GM18907 (cell line): ENCODE results near the gene KDM4B.

Experiments used
- ATAC-seq: cut with Tn5 transposase; IDR thresholded peaks from one replicate; pipeline ENCODE4 v1.9.1; 2021; ENCODE audit warnings: mild to moderate bottlenecking, moderate library complexity; ENCODE audit not compliant: unreplicated experiment

The KDM4B gene

DNA sequence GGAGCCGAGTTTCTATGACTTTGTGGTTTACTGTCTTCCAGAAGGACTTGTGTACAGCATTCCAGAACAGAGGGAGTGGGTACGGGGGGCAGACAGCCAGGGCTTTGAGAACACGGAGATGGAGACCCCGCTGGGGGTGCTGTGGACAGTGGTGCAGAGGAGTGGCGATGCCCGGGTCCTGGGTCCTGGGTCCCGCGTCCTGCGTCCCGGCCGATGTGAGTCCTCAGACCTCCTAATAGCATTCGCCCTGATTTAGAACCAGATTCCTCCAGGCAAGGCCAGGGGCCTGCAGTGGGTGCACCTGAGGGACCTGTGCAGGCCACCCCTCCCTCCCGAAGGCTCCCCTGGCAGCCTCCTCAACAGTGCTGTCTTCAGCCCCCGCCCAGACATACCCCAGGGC is 97.9 kb downstream of the KDM4B start:
- ATAC-seq, result no peak

DNA sequence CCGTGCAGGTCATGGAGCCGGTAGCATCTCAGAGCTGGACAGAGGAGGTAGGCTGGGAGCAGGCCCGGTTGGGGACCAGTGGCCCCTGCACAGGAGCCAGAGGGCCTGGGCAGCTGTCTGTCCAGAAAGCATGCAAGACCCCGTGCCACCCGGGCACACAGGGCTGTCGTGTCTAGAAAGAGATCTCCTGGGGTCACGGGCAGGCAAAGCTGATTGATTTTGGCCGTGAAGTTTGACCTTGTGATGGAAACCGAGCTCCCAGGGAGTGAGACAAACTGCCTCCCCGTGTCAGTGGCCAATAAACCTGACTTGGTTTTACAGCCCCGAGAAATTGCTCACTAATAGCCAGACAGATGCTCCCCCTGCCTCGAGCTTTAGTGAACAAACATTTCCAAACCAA is 98.8 kb downstream of the KDM4B start:
- ATAC-seq, result no peak

- ATAC-seq, result no peak
These were observed 99.5 kb downstream of the KDM4B start for GRCh38 chr19:5068233-5069072.

DNA sequence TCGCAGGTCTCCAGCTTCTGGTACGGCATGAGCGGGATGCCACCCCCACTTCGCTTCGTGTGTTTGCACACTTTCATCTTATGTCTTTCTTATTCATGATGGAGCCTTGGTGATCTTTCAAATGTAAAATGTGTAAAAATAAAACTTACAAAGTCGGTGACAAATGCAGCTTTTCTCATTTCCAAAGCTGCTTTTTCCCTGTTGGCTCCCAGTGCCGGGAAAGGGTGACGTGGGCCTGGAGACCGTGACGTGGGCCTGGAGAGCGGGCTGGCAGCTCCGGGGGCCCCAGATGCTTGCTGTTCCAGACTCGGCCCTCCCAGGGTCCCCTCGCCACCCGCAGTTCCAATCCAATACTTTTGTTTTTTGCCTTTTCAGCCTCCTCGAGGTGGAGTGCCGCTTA is 101.4 kb downstream of the KDM4B start:
- no peak for ATAC-seq

- no peak for ATAC-seq
These were observed 102.0 kb downstream of the KDM4B start for GRCh38 chr19:5070930-5071329.

DNA sequence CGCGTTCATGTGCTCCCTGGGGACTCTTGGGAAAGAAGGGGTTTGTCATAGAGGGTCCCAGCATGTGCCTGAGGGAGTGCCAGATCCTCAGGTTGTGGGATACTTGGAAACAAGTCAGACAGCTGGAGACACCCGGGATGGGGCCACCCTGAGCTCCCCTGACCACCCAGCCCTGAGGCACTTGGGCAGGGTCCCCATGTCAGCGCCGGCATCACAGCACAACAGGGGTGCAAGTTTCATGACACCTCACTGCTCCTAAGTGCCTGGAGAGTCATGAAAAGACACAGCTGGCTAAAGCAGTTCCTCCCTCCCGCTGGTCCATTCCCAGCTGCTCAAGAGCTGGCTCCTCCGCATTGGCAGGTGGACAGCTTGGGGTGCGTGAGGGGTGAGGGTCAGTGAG is 102.7 kb downstream of the KDM4B start:
- ATAC-seq, result no peak

DNA sequence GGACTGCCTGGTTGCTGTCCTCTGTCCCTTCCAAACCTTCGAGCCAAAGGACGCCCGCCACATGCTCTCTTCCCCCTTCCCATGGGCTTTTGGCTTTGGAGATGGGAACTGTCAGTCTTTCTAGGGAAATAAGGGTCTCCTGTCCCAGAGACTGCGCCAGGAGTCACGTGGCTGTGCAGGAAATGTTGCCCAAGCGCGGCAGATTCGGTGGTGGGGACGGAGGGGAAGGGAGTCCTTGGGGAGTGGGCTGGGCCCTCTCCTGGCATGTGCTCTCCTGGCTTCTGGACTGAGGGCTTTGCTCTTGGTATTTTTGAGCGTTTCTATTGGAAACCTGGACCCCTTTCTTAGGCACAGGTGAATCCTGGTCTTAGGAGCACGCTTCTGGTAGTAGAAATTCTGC is 103.2 kb downstream of the KDM4B start:
- ATAC-seq, result no peak

DNA sequence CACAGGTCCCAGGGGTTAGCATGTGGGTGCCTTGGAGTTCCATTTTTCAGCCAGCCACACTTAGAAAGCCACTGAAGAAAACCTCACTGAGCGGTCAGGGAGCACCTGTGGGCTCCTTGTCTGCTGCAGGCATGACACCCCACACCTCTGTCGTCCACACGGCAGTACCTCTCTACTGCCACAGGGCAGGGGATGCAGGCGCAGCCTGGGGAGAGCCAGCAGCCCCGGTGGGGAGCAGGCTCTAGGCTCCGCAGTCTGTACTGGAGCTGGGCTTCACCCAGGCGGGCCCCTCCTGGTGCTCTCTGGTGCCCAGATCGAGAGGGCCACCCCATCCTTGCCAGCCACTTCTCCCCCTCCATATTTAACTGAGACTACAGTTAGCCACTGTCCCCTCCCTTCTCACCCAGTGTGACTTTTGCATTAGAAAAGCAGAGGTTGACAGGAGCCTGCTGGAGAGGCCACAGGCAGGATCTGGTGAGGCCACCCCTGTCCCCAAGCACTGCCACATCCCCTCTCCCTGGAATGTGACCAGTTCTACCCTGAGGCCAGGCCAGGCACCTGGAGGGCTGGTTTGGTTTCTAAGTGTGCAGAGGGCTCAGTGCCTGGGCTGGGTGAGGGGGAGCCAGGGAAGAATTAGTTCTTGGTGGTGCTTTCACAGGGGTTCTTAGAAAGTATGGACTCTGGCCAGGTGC is 104.4 kb downstream of the KDM4B start:
- no peak for ATAC-seq

GRCh38 chr19:5074407-5074806 is 105.5 kb downstream of the KDM4B start:
- no peak for ATAC-seq

DNA sequence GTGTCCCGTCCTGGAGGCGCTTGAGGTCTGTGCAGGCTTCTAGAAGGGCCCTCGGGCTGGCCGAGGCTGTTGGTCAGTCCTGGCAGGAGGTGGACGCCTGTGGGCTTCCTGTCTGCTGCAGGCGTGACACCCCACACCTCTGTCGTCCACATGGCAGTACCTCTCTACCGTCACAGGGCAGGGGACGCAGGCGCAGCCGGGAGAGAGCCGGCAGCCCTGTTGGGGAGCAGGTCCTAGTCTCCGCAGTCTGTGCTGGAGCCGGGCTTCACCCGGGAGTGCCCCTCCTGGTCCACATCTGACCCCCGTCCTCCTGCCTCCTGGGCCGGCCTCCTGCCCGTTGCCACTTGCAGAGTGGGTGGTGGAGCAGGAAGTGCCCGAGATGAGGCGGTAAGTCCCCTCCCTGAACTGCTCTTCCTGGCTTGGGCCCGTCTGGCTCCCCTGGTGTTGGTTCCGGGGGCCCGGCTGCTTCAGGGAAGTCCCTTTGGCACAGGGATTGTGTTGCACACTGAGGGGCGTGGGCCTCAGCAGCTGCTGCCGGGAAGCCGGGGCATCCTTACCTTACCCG is 106.0 kb downstream of the KDM4B start:
- no peak for ATAC-seq

DNA sequence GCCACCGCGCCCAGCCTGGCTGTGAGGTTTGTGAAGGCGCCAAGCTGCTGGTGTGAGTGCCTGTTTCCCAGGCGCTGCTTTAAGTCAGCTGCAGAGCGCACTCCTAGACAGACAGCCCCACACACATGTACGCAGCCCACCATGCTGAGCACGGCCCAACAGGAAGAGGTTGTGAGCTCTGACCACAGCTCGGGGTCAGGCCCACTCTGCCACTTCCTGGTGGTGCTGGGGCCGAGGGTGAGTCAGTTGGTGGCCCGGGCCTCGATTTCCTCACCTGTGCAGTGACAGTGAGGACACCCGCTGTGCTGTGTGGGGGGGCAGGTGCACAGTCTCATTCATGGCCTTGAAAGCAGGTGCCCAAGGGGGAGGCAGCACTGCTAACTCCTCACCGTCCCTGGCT is 106.7 kb downstream of the KDM4B start:
- no peak for ATAC-seq

DNA sequence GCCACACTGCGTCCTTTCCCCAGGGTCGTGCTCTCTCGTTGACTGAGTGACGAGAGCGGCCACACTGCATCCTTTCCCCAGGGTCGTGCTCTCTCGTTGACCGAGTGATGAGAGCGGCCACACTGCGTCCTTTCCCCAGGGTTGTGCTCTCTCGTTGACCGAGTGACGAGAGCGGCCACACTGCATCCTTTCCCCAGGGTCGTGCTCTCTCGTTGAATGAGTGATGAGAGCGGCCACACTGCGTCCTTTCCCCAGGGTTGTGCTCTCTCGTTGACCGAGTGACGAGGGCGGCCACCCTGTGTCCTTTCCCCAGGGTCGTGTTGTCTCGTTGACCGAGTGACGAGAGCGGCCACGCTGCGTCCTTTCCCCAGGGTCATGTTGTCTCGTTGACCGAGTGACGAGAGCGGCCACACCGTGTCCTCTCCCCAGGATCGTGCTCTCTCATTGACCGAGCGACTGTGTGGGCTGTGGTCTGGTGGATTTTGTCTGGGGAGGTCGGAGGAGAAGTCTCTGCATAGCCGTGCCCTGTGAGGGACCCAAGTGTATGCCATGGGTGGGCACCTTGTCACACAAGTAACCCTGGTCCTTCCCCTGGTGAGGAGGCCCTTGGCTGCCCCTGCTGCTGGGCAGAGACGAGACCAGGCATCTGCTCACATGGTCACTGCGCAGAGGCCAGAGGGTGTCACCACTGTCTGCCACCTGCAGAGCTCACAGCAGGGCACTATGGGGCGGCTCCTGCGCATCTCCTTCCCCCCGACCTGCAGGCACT is 107.7 kb downstream of the KDM4B start:
- no peak for ATAC-seq

DNA sequence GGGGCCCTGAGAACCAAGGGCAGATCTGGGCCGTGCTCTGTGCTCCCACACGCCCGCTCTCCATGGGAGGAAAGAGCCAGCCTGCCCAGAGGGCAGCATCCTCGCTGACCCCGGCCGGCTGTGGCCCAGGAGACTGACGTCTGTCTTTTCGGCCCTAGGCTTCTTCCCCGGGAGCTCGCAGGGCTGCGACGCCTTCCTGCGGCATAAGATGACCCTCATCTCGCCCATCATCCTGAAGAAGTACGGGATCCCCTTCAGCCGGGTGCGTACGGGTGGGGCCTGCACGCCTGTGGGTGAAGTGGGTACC is 108.2 kb downstream of the KDM4B start:
- ATAC-seq, result no peak

- ATAC-seq, result no peak
These were observed 109.3 kb downstream of the KDM4B start for GRCh38 chr19:5078182-5078581.

GRCh38 chr19:5078666-5079065 is 109.8 kb downstream of the KDM4B start:
- no peak for ATAC-seq

DNA sequence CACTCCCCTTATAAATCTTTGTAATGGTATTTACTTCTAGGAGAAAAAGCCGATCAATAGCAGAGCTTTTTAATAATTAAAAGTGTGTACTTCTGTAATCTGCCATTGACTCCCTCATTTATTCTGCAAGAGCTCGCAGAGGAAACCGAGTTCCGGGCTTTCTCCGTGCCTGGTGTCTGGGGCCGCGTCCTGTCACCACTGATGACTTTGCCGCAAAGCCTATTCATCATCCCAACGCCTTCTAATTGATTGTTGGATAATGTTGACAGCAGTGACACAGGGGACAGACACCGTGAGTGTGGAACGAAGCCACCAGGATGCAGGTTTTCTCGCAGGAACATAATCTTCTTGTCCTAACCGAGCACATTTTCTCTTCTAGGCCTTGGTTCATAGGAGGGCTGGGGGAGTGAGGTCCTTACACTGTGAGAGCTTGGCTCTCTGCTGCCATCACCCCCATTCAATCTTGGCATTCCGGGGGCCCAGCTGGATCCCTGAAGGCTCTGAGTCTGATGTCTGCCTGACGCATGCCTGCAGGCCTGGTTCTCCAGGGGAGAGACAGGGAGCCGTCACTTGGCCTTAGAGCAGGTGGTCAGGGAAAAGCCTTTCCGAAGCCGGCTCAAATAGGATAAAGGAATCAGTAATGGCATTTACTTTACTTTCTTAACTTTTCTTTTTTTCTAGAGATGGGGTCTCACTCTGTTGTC is 110.3 kb downstream of the KDM4B start:
- no peak for ATAC-seq

DNA sequence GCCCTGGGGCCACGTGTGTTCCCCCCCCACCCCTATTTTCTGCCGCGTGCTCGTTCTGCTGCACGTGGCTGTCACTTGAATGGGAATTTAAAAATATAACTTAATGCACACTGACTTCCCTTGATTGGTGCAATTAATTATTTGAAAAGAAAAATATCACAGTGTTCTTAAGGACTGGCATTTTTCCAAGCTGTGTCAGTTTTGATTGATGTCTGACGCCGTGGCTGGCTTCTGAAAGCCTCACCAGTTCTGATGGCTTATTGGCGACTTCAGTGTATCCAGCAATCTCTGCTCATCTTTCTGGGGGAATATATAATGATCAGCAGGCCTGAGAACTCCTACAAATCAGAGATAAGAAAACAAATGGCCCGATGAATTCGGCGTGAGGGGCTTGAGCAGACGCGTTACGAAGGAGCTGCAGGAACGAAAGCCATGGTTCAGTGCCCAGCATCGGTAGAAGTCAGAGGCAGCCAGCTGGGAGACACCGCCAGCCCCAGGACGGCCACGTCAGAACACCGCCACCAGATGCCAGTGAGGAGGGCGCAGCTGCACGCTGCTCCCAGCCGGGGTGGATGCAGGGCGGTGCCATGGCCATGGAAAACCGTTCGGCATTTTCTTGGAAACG is 111.2 kb downstream of the KDM4B start:
- no peak for ATAC-seq

GRCh38 chr19:5080809-5081208 is 111.9 kb downstream of the KDM4B start:
- no peak for ATAC-seq

DNA sequence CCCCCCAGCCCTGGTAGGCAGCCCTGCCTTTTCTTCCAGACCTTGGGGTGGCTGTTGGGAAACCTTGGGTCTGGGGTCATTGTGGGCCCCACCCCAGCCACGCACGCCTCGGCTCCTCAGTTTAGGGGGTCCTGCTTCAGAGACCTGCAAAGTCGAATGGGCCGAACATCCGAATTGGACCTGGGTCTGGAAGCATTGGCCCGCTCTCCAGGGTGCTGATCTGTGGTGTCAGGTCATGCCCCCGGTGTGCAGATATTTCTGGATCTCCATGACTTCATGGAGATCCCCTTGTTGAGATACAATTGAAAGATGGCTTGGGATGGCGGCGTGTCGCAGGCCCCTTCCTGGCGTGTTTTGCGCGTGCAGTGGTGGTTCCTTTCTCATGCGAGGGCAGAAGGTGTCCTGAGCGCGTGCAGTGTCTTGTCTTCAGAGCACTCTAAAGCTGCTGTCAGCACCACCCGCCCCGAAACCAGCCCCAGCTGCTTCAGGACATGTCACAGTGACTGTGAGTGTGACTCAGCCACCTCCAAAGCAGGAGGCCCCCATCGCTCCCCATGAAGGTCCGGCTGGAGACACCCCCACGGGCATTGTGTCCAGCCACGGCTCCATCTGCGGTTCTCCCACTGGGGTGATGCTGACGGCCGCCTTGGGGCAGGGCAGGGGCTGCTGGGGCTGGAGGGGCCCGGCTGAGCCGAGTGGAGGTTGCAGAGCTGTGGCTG is 112.7 kb downstream of the KDM4B start:
- no peak for ATAC-seq

- no peak for ATAC-seq
These were observed 114.6 kb downstream of the KDM4B start for GRCh38 chr19:5083547-5083965.
